GM21447 (cell line): ENCODE measurements around the gene SOX12.
"Not testable (repeated sequence)": the region's sequence is repeated elsewhere in the genome, so short reads cannot be mapped to it uniquely, and the experiment has no call there.

Source experiments
- ATAC-seq: cut with Tn5 transposase; IDR thresholded peaks from one replicate; pipeline ENCODE4 v1.9.1; 2021; ENCODE audit not compliant: unreplicated experiment

The SOX12 gene

DNA sequence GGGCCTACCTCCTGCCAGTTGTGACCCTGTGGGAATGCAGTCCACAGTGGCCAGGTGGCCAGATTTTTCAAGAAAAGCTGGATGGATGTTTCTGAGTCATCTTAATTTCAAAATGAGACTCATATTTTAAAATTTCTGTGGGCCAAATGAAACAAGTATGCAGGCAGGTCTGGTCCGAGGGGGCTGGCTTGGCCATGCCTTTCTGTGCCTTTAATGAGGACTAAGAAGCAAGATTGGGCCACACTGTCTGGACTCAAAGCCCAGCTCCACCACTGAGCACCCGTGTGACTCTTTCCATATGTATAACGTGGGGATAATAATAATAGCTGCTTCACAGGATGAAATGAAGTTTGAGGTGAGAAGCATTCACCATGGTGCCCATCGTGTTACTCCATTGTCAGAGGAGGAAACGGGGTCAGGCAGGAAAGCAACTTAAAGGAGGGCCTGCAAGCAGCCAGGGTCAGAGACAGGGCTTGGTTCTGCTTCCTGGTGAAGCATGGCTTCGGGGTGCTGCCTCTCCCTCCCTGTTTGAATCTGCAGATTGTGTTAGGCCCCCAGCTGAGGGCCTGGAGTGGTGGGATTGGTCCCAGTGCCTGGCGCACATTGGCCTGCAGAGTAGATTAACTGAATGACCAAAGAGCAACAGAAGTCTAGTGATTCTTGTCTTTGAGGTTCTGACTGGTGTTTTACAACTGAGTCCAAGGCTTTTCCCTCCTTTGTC lies 3.8 kb downstream of the SOX12 start:
- ATAC-seq = no peak

DNA sequence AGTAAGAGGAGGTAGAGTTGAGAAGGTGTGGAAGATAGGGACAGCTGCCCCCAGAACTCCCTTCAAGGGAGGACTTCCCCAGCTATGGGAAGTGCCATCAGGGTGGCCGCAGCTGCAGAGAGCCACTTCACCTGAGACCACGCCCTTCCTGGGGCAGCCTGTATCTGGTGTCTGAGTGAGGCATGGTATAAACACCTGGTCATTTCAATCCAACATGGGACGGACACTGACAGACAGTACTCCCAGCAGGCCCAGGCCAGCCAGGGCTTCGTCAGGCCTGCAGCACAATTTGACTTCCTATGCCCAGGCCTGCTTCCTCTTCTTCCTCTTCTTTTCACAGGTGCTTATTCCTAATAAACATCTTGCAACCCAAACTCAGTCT lies 4.5 kb downstream of the SOX12 start:
- ATAC-seq = no peak

DNA sequence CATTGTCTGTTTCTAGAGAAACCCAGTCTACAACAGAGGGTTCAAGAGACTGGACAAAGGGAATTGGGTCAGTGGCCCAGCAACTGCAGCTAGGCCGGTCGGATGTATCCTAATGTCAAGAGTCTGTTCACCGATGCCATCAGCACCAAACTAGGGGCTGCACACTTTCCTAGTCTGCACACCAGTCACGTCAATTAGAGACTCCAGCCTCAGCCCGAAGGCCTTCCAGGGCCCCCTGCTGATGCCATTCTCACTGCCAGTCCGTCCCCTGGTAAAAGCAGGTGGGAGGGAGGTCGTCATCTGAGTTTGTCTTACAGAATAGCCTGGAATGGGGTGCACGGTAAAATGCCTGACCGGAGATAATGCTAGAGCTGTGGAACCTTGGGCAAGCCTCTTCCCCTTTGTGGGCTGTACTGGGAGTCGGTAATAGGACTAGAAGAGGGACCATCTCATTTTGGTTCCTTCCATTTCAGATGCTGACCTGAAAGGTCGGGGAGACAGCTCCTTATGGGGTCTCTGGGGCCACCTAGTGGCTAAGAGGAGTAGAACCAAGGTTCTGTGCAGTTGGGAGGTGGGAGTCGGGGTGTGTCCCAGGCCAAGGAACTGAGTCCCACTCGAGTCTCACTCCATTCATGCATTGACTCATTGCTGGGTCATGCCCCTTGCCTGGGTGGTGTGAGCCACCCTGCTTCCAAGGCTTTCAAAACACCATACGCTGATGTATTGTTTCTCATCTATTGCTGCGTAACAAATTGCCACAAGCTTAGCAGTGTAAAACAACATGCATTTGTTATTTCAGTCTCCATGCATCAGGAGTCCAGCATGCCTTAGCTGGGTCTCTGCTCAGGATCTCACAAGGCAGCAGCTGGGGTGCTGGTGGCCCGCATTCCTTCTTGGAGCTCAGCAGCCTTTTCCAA lies 5.1 kb downstream of the SOX12 start:
- ATAC-seq = no peak

DNA sequence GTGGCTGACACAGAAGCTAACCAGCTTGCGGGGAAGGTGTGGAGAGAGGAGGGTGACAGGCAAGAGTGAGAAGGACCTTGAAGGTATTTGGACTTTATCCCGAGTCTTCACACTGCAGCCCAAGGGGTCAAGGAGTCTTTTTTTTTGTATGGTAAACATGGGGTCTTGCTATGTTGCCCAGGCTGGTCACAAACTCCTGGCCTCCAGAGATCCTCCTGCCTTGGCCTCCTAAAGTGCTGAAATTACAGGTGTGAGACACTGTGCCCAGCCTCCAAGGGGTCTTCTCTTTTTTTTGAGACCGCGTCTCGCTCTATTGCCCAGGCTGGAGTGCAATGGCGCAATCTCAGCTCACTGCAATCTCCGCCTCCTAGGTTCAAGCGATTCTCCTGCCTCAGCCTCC lies 9.2 kb downstream of the SOX12 start:
- ATAC-seq = no peak

DNA sequence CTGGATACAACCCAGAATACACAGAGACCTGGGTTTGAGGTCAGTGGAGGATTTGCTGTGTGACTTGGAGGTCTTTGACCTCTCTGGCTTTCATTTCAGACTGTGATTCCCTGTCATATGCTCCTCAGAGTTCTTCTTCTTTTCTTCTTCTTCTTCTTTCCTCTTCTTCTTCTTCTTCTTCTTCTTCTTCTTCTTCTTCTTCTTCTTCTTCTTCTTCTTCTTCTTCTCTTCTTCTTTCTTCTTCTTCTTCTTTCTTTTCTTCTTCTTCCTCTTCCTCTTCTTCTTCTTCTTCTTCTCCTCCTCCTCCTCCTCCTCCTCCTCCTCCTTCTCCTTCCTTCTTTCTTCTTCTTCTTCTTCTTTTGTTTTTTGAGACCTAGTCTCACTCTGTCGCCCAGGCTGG lies 10.7 kb downstream of the SOX12 start:
- ATAC-seq = not testable (repeated sequence)

DNA sequence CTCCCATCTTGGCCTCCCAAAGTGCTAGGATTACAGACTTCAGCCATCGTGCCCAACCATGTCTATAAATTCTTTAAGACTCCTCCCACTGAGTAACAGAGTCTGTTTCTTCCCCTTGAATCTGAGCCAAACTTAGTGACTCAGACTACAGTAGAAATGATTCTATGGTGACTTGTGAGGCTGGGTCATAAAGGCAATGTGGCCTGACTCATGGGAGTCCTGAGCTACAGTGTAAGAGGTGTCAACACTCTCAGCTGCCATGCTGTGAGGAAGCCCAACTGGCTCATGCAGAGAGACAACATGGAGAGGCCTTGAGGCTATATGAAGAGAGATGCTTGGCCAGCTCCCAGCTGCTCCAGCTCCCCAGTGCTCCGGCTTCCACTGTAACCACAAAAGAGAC lies 16.3 kb downstream of the SOX12 start:
- ATAC-seq = no peak

DNA sequence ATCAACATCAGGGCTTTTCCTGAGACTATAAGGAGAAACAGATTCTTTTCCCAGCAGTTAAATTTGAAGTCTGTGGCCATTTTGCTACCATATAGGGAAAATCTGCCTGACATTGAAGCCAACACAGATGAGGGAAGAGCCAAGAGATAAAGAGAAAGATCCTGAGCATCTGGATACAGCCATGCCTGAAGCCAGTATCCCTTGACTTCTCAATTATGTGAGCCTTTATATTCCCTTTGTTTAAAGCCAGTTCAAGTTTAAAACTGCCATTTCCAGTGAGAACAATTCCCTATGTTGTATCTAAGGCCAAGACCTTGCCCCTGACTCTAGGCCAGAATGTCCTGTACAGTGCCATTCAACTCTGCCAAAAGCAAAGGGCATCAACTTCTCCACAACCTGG lies 17.8 kb downstream of the SOX12 start:
- no peak for ATAC-seq

DNA sequence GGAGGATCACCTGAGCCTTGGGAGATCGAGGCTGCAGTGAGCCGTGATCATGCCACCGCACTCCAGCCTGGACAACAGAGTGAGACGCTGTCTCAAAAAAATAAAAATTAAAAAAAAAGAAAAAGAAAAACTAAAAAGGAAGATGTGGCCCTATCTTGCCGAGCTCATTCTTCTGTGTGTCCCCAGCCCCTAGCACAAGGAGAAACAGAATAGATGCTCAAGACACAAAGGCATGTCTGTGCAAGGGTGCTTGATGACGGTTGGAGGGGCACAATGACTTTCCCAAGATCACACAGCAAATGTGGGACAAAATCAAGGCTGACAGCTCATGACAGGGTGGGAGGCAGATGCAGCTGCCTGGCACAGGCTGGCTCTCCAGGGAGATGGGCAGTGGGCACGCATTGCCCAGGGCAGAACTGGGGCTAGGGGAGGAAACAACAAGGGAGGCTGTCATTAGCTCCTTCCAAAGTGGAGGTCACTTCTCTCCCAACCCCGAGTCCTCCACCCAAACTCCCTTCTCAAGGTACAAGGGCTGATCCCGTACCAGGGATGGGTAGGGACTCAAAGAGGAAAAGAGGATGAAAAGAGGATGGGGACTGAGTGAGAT lies 20.8 kb downstream of the SOX12 start:
- no peak for ATAC-seq

DNA sequence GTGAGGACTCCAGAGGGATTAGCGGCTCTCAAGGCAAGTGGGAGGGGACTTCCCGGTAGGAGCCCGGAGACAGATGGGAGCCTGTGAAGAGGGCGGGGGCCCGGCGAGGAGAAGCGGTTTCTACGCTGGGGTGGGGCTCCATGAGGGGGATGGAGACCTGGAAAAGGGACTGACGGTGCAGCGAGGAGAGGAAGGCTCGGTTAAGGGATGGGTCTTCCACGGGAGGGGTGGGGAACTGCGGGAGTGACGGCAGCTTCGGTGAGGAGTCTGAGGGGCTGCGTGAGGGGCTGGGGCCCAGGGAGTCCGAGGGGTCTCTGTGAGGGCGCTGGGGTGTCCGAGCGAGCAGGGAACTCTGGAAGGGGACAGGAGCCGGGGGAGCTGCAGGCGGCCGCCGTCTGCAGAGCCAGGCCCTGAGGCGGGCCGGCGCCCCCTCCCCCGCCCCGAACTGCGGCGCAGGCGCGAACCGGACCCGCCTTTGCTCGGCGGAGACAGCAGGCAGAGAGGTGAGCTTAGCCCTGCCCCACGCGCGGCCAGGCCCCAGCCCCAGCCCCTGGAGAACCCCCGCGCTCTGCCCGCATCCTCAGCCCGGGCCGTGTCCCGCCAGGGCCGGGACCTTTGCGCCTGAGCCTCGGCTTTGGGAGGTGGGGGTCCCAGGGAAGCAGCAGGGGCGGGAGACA lies 21.4 kb downstream of the SOX12 start, which contains the start of gene NRSN2:
NRSN2 (plus strand) TSS at position 472 of the 677 bp plus-strand sequence. CDS start 2,533 bp downstream, outside the sequence.
- ATAC-seq = peak; percentile 46

DNA sequence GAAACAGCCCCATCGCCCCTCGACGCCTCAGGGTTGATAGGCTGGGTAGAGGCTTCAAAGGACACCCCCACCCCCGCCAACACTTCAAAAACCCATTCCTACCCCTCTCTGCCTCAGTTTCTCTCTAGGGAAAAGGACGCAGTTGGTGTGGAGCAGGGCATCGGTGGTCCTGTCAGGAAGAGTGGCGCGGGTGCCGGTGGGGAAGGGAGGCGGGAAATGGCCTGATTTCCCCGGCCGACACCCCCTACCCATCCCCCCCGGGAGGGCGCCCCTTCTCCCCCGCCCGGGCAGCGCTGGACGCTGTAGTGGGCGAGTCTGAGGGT lies 21.9 kb downstream of the SOX12 start:
- peak; percentile 5 for ATAC-seq

DNA sequence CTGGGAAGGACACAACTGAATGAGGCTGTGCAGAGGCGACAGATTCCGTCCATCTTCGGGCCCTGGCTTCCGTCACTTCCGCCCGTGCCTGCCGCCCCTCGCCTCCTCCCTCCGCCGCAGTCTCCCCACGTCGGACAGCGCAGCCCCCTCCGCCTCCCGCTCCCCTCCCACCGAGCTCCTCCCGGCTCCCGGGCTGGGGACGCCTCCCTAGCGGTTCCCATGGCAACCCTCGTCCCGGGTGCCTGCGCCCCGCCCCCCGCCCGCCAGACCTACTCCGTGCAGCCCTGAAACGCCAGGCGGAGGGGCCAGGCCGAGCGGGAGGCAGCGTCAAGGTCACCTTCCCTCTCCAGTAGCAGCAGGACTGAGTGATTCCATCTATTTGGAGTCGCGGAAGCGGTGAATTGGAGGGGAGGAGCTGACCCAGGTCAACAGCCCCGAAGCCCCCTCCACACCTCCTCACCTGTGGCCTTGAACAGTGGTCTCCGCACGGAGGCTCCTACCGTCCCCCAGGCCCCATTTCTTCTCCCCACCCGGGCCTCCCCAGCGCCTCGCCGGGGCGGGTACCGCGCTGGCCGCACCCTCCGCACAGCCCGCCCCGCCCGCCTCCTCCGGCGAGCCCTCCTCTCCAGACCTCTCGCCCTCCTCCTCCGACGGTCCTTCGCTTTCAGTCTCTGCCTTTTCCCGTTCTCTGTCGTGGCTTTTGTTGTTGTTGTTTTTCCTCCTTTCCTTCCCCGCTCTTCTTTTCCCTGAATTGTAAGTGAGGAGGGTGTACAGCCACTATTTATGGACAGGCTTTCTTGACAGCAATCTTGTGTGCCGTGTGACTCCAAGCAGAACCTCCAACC lies 22.5 kb downstream of the SOX12 start:
- peak; percentile 62 for ATAC-seq

DNA sequence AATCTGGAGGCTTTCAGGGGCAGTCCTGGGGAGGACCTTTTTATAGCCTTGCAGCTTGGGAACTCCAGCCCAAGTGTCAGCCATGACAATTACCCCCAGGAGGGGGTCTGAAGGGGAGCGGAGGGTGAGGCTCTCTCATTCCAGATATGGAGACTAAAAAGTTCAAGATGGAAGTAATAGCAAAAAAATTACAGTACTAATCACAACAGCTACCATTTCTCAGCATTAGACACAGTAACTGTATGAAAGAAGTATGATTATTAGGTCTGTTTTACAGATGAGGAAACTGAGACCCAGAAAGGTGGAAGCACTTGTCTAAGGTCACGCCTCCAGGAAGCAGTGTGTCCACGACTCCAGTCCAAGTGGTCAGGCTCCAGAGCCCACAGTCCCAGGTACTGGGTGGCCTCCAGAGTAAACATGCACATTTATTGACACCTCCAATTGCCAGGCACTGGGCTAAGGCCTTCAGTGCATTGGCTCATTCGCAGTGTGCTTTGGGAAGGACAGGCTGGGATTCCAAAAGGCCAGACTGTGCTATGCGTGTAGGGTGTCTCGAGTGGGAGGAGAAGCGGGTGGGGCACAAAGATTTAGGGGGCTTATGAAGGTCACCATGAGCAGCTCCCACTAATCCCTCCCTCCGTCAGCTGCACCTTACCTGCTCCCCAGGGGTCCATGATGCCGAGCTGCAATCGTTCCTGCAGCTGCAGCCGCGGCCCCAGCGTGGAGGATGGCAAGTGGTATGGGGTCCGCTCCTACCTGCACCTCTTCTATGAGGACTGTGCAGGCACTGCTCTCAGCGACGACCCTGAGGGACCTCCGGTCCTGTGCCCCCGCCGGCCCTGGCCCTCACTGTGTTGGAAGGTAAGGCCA lies 23.9 kb downstream of the SOX12 start:
- ATAC-seq = no peak

DNA sequence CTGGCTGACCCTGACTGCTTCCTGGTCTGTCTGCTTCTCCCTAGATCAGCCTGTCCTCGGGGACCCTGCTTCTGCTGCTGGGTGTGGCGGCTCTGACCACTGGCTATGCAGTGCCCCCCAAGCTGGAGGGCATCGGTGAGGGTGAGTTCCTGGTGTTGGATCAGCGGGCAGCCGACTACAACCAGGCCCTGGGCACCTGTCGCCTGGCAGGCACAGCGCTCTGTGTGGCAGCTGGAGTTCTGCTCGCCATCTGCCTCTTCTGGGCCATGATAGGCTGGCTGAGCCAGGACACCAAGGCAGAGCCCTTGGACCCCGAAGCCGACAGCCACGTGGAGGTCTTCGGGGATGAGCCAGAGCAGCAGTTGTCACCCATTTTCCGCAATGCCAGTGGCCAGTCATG lies 27.8 kb downstream of the SOX12 start:
- no peak for ATAC-seq

DNA sequence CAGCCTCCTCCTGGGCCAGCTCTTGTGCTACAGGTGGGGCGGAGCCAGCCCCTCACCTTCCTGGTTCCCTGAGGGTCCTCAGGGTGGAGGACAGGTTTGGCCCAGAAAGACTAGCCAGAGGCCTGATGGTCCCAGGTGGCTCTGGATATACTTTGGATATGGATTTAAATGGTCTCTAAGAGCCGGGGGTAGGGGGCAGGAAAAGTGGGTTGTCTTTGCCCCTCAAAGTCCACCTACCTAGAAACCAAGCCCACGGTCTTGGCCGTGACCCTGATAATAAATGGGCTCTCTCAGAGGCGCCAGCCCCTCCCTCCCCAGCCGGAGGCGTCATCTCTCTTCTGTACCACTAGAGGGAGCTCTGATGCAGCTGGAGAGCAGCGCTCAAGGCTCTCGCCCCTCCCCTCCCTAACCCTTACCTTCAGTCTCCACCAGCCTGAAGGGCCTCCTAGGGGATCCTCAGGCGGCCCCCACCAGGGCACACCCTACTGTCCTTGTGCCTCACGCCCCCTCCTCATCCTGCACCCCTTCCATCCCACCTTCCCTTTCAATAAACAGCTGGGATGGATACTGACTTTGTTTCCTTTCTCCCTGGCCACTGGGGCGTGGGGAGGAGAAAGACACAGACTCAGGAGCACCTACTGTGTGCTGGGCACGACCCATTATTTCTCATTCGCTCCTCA lies 29.1 kb downstream of the SOX12 start:
- peak; percentile 94 for ATAC-seq

DNA sequence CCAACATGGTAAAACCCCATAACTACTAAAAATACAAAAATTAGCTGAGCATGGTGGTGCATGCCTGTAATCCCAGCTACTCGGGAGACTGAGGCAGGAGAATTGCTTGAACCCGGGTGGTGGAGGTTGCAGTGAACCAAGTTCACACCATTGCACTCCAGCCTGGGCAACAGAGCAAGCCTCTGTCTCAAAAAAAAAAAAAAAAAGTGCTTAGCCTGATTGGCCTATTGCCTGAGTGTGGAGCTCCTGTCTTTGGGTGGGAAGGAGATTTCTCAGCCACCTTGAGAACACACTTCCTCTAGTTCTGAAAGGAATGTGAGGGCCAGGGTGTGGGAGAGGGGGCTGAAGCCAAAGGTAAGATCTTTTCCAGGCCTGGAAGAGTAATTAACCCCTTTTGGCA lies 30.8 kb downstream of the SOX12 start:
- not testable (repeated sequence) for ATAC-seq

DNA sequence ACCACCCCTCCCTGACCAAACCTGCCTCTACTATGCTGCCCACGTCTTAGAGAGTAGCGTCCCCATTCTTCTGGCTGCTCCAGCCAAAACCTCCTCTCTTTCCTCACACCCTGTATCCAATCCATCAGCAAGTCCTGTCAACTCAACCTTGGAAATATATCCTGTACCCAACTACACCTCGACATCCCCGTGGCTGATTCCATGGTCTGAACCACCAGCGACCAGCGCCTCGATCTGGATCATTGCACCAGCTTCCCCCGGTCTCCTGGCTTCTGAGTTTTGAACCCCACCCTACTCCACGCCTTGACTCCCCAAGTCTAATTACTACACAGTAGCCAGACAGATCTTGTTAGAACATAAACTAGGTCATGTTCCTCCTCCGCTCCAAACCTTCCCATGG lies 31.4 kb downstream of the SOX12 start:
- ATAC-seq = no peak

DNA sequence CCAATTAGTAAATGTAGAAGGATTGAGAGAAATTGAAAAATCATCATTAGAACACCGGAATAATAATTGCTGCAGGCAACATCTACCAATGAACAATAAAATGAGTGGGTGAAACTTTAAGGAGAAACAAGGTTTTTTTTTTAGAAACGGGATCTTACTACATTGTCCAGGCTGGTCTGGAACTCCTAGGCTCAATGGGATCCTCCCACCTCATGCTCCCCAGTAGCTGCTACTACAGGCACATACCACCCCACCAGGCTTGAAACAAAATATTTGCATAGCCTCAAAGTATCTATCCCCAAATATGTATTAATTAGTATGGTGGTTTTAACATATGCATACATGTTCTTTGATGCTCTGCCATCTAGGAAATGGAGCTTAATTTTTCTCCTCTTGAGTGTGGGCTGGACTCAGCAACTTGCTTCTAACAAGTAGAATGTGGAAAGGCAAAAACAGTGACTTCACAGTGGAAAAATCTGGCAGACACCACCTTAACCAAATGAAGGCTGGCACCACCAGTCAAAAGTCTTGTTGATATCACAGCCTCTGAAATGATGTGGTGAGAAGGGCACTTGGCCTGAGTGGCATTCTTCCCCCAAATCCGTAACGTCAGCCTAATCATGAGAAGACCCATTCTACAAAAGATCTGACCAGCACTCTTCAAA lies 33.7 kb downstream of the SOX12 start:
- no peak for ATAC-seq

DNA sequence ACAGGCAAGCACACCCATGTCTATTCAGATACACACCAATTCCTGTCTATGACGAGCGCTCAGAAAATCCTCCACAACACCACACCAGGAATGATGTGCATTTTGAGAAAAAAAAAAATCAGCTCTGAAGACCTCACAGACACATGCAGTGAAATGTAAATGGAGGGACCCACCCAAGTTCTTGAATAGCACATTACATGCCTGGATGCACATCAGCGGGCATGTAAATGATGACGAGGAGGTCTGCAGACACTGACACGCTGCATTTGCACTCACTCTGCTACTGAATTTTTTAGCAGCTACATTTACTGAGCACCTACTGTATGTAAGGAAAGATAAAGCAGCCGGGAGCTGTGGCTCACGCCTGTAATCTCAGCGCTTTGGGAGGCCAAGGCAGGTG lies 36.2 kb downstream of the SOX12 start:
- peak; percentile 58 for ATAC-seq
